Measurements from ENCODE around the gene NCOA1.

NCOA1 gene

GRCh38 chr2:24749069-24749691 lies 258.1 kb downstream of the NCOA1 start:
- TF ChIP-seq, protein P1, sequence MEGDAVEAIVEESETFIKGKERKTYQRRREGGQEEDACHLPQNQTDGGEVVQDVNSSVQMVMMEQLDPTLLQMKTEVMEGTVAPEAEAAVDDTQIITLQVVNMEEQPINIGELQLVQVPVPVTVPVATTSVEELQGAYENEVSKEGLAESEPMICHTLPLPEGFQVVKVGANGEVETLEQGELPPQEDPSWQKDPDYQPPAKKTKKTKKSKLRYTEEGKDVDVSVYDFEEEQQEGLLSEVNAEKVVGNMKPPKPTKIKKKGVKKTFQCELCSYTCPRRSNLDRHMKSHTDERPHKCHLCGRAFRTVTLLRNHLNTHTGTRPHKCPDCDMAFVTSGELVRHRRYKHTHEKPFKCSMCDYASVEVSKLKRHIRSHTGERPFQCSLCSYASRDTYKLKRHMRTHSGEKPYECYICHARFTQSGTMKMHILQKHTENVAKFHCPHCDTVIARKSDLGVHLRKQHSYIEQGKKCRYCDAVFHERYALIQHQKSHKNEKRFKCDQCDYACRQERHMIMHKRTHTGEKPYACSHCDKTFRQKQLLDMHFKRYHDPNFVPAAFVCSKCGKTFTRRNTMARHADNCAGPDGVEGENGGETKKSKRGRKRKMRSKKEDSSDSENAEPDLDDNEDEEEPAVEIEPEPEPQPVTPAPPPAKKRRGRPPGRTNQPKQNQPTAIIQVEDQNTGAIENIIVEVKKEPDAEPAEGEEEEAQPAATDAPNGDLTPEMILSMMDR (IDR thresholded peaks at IDR 0.05; ENCODE audit: low read depth, low read length, missing control alignments), result no peak
- DNase-seq (ENCODE audit: low read depth), result no peak
- H3K4me3 ChIP-seq (ENCODE audit: low read depth, low read length), result no peak overlapping the region

DNA sequence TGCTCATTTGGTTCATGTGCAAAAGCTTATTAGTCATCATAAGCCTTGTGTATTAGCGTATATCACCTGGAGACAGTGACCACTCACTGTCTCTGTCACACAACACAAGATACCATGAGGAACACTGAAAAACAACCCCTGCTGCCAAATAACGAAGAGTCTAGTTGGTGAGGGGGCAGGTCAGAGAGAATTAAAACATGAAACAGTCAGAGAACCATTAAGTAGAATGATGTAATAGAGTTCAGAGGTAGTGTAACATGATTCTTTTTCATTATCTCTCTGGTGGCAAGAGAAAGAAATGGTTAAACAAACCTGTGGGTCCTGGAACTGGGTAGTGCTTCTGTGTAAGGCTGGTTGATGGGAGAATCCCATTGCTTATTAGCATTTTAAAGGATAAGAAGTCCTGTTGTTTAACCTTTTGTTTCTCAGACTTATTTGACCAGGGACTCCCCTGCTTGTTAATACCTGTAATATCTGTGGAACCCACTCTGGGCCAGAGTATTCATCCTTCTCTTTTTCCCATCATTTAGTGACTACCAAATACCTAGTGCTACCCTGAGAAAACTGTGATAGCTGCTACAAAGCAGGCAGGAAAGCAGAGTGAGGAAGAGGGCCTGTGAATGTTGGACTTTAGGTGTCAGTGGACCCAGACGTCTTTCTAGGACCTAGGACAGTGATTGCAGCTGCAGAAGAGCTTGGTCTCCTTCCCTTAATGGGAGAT lies 264.1 kb downstream of the NCOA1 start:
- no peak for DNase-seq (ENCODE audit: low read depth)
- TF ChIP-seq, protein P1 (IDR thresholded peaks at IDR 0.05; ENCODE audit: low read depth, low read length, missing control alignments), result no peak
- no peak overlapping the region for H3K4me3 ChIP-seq (ENCODE audit: low read depth, low read length)

- no peak for DNase-seq (ENCODE audit: low read depth)
- TF ChIP-seq, protein P1 (IDR thresholded peaks at IDR 0.05; ENCODE audit: low read depth, low read length, missing control alignments), result no peak
- no peak overlapping the region for H3K4me3 ChIP-seq (ENCODE audit: low read depth, low read length)
These were observed 265.7 kb downstream of the NCOA1 start for GRCh38 chr2:24756789-24757188.

- DNase-seq (ENCODE audit: low read depth), result no peak
- TF ChIP-seq, protein P1 (IDR thresholded peaks at IDR 0.05; ENCODE audit: low read depth, low read length, missing control alignments), result no peak
- no peak overlapping the region for H3K4me3 ChIP-seq (ENCODE audit: low read depth, low read length)
These were observed 270.8 kb downstream of the NCOA1 start for GRCh38 chr2:24761866-24762265.

- TF ChIP-seq, protein P1 (IDR thresholded peaks at IDR 0.05; ENCODE audit: low read depth, low read length, missing control alignments), result no peak
- no peak for DNase-seq (ENCODE audit: low read depth)
- no peak overlapping the region for H3K4me3 ChIP-seq (ENCODE audit: low read depth, low read length)
These were observed 271.5 kb downstream of the NCOA1 start for GRCh38 chr2:24762518-24762917.

- H3K4me3 ChIP-seq (ENCODE audit: low read depth, low read length), result no peak overlapping the region
- no peak for DNase-seq (ENCODE audit: low read depth)
- TF ChIP-seq, protein P1 (IDR thresholded peaks at IDR 0.05; ENCODE audit: low read depth, low read length, missing control alignments), result no peak
These were observed 272.8 kb downstream of the NCOA1 start for GRCh38 chr2:24763843-24764242.

DNA sequence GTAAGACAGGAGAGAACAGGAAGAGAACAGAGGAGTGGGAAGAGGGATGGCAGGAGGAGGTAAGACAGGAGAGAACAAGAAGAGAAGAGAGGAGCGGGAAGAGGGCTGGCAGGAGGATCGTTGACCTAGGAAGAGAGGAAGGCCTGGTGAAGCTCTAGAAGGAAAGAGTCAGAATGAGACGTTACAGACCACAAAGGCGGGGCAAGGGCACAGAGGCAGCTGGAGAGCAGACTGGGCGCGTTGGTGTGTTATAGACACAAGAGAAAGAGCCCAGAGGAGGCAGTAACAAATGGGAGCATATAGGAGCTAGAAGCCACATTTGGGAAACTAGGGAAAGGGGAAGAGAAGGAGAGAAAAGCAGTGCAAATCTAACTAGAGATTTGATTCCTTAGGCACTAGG lies 275.6 kb downstream of the NCOA1 start:
- no peak overlapping the region for H3K4me3 ChIP-seq (ENCODE audit: low read depth, low read length)
- DNase-seq (ENCODE audit: low read depth), result no peak
- TF ChIP-seq, protein P1 (IDR thresholded peaks at IDR 0.05; ENCODE audit: low read depth, low read length, missing control alignments), result no peak
